Measurements from ENCODE around the gene MUC21. TPM values are rescaled to one million over a fixed set of nuclear protein-coding genes. Genes with fewer than 3 reads are reported as not detected.
A peak's percentile ranks its signal among the peaks of the same experiment; 100 is the strongest.

The MUC21 gene
- 207 TPM for total RNA-seq

DNA sequence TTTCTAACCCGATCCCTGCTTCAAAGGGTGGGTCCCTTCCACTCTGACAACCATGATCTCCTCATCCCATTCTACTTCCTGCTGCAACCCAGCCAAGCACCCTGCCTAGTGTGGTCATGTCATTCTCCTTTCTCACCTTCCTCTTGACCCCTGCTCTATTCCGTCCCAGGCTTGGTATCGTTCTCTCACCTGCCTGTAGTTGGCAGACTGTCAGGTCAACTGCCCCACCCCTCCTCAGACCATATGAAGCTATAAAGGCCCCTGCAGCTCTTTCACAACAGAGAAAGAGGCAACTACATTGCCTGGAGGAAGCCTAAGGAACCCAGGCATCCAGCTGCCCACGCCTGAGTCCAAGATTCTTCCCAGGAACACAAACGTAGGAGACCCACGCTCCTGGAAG lies at the start of gene MUC21:
Gene MUC21 (plus strand): TSS at position 280 of the 400 bp plus-strand sequence. CDS start 241 bp downstream, outside the sequence.
- no peaks in the 10 kb centered on the region for H3K9me3 ChIP-seq
- H3K4me3 ChIP-seq, result peak within 1 kb of the TSS in 1 of 2 donors; percentile 23
- TF ChIP-seq POLR2A (IDR thresholded peaks at IDR 0.05) (no peak), POLR2AphosphoS5 (IDR thresholded peaks at IDR 0.05; ENCODE audit: insufficient read depth in 1 of 2, low read depth in 1 of 2) (no peak)
- TF ChIP-seq, protein P1, sequence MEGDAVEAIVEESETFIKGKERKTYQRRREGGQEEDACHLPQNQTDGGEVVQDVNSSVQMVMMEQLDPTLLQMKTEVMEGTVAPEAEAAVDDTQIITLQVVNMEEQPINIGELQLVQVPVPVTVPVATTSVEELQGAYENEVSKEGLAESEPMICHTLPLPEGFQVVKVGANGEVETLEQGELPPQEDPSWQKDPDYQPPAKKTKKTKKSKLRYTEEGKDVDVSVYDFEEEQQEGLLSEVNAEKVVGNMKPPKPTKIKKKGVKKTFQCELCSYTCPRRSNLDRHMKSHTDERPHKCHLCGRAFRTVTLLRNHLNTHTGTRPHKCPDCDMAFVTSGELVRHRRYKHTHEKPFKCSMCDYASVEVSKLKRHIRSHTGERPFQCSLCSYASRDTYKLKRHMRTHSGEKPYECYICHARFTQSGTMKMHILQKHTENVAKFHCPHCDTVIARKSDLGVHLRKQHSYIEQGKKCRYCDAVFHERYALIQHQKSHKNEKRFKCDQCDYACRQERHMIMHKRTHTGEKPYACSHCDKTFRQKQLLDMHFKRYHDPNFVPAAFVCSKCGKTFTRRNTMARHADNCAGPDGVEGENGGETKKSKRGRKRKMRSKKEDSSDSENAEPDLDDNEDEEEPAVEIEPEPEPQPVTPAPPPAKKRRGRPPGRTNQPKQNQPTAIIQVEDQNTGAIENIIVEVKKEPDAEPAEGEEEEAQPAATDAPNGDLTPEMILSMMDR (IDR thresholded peaks at IDR 0.05), result no peak
- intact Hi-C loops (cut with DNase I), result no loop called here
- no peak for DNase-seq (ENCODE audit: extremely low spot score in 2 of 2)
- no peaks in the 10 kb centered on the region for H3K27me3 ChIP-seq
- H3K4me1 ChIP-seq, result no peaks in the 10 kb centered on the region
- H3K27ac ChIP-seq, result peak within 1 kb of the TSS; percentile 36
- no peaks in the 10 kb centered on the region for H3K36me3 ChIP-seq

DNA sequence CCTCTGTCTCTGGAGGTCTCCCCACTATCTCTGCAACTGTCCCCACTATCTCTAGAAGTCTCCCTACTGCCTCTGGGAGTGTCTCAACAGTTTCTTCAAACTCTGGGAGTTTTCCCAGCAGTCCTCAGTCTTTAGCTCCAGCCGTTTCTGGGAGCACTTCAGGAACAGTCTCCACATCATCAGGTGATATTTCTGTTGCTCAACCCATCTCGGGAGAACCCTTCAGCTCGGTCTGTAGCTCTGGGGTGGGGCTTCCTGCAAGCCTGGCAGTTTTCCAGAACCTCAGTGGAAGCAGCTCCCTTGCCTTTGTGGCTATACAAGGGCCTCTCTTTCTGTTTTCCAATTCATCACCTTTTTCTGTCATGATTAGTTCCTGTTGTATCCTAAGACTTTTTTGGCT lies 48.5 kb upstream of the MUC21 start:
- H3K27ac ChIP-seq, result no peak overlapping the region
- H3K36me3 ChIP-seq, result no peaks in the 10 kb centered on the region
- intact Hi-C loops (cut with DNase I), result no loop called here
- H3K4me1 ChIP-seq, result peaks cover 19% of the 10 kb centered on the region
- H3K4me3 ChIP-seq, result no peak overlapping the region
- TF ChIP-seq, protein P1 (IDR thresholded peaks at IDR 0.05), result no peak
- TF ChIP-seq POLR2A (IDR thresholded peaks at IDR 0.05) (no peak), POLR2AphosphoS5 (IDR thresholded peaks at IDR 0.05; ENCODE audit: insufficient read depth in 1 of 2, low read depth in 1 of 2) (no peak)
- H3K9me3 ChIP-seq, result no peaks in the 10 kb centered on the region
- H3K27me3 ChIP-seq, result no peaks in the 10 kb centered on the region
- DNase-seq (ENCODE audit: extremely low spot score in 2 of 2), result no peak

DNA sequence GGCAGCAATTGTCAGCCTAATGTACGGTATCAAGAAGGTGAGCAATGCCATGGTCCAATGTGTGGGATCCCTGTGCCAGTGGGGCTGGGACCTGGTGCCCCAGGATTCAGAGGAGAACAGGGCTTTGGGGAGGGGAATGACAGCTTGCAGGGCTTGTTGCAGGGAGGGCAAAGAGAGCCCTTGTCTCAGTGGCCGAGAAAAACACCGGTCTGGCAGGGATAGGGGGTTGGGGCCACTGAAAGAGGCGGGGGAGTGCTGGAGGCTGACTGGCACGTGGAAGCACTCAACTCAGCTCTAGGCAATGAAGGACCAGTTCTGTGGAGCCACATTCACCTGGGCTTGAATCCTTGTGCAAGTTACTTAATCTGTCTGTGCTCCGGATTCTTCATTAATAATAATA lies 46.3 kb upstream of the MUC21 start:
- Histone ChIP-seq H3K4me1 (peaks cover 20% of the 10 kb centered on the region), H3K27me3 (no peaks in the 10 kb centered on the region), H3K27ac (no peak overlapping the region), H3K4me3 (no peak overlapping the region), H3K9me3 (no peaks in the 10 kb centered on the region), H3K36me3 (no peaks in the 10 kb centered on the region)
- TF ChIP-seq, protein P1 (IDR thresholded peaks at IDR 0.05), result no peak
- TF ChIP-seq POLR2A (IDR thresholded peaks at IDR 0.05) (no peak), POLR2AphosphoS5 (IDR thresholded peaks at IDR 0.05; ENCODE audit: insufficient read depth in 1 of 2, low read depth in 1 of 2) (no peak)
- intact Hi-C loops (cut with DNase I), result no loop called here
- DNase-seq (ENCODE audit: extremely low spot score in 2 of 2), result no peak

DNA sequence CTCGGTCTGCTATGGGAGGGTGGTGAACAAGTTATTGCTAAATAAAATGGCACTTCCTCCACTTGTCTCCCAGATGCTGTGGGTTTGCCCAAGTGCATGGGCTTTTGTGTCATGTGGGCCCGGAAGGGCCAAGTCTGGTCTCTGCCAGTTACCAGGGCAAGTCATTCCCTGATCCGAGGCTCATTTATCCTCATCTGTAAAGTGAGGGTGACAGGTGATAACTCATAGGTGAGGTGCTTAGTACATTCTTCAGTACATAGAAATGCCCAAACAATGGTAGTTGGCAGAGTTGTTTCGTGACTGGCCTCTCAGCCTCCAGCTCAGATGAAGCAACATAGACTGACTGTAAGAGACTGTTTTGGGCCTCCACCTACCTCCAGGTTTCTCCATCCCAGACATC lies 44.8 kb upstream of the MUC21 start:
- Histone ChIP-seq H3K27ac (no peak overlapping the region), H3K4me1 (peaks cover 20% of the 10 kb centered on the region), H3K27me3 (no peaks in the 10 kb centered on the region), H3K36me3 (no peaks in the 10 kb centered on the region), H3K4me3 (no peak overlapping the region), H3K9me3 (no peaks in the 10 kb centered on the region)
- intact Hi-C loops (cut with DNase I), result no loop called here
- TF ChIP-seq, protein P1 (IDR thresholded peaks at IDR 0.05), result no peak
- TF ChIP-seq POLR2AphosphoS5 (IDR thresholded peaks at IDR 0.05; ENCODE audit: insufficient read depth in 1 of 2, low read depth in 1 of 2), result peak in 1 of 2 donors; percentile 62
- no peak for DNase-seq (ENCODE audit: extremely low spot score in 2 of 2)

DNA sequence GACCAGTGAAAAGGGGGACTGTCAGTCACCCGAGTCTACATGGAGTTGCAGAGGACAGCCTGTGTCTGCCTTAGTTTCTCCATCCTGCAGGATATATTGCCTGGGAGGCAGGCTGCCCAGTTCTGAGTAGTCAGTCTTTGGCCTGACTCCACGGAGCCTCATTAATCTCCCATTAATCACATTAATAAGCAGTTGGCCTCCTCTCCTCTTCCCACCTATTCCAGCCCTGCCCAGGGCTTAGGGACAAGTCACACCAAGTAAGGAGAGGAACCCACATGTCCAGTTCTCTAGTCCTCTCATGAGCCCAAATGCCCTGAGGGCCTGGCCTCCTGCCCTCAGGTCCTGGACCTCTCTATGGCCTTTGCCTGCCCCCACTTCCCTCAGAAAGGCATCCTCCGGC lies 44.0 kb upstream of the MUC21 start:
- no peak overlapping the region for H3K4me3 ChIP-seq
- no peak overlapping the region for H3K27ac ChIP-seq
- intact Hi-C loops (cut with DNase I), result no loop called here
- DNase-seq (ENCODE audit: extremely low spot score in 2 of 2), result no peak
- H3K36me3 ChIP-seq, result no peaks in the 10 kb centered on the region
- no peaks in the 10 kb centered on the region for H3K27me3 ChIP-seq
- H3K4me1 ChIP-seq, result peaks cover 20% of the 10 kb centered on the region
- TF ChIP-seq POLR2AphosphoS5 (IDR thresholded peaks at IDR 0.05; ENCODE audit: insufficient read depth in 1 of 2, low read depth in 1 of 2) (no peak), POLR2A (IDR thresholded peaks at IDR 0.05) (no peak)
- TF ChIP-seq, protein P1 (IDR thresholded peaks at IDR 0.05), result no peak
- no peaks in the 10 kb centered on the region for H3K9me3 ChIP-seq

Measured in vagina (tissue), 2 donors.